Epithelial cell of esophagus (primary cell): ENCODE measurements around the gene DYRK2.

Experiments
- DNase-seq: peaks from one replicate; pipeline ENCODE4 v3.0.0; 2010; ENCODE audit warnings: low read depth
- H3K4me3 ChIP-seq: 2 replicates; pipeline ENCODE4 v1.5.1; 2011; ENCODE audit warnings: mild to moderate bottlenecking, low read length, control low read depth
- TF ChIP-seq, protein P1 (sequence below): IDR thresholded peaks from 2 replicates; pipeline ENCODE4 v1.5.1; 2011; ENCODE audit warnings: low read depth, mild to moderate bottlenecking, low read length, control low read depth, inconsistent platforms; ENCODE audit not compliant: insufficient read depth; ENCODE audit errors: missing control alignments

The DYRK2 gene

GRCh38 chr12:67630373-67631088, 18.0 kb upstream of the DYRK2 start:
- no peak overlapping the region for H3K4me3 ChIP-seq
- DNase-seq, result no peak
- TF ChIP-seq, protein P1, sequence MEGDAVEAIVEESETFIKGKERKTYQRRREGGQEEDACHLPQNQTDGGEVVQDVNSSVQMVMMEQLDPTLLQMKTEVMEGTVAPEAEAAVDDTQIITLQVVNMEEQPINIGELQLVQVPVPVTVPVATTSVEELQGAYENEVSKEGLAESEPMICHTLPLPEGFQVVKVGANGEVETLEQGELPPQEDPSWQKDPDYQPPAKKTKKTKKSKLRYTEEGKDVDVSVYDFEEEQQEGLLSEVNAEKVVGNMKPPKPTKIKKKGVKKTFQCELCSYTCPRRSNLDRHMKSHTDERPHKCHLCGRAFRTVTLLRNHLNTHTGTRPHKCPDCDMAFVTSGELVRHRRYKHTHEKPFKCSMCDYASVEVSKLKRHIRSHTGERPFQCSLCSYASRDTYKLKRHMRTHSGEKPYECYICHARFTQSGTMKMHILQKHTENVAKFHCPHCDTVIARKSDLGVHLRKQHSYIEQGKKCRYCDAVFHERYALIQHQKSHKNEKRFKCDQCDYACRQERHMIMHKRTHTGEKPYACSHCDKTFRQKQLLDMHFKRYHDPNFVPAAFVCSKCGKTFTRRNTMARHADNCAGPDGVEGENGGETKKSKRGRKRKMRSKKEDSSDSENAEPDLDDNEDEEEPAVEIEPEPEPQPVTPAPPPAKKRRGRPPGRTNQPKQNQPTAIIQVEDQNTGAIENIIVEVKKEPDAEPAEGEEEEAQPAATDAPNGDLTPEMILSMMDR, result no peak

DNA sequence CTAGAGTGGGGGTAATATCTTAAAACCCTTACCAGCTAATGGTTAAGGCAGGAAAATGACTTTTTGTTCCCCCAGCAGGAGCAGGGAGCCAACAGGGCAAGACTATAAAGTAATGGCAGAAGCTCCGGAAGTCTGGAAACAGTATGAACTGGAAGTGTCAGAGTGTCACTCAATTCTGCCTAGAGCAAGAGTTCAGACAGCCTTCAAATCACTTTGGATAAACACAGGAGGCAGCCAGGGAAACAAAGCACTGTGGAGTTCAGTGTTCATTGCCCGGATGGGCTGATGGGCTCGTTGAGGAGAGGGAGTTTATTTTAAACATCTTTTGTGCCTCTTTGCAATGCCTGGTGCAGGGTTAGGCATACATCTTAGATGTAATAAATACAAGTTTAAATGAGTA, 16.5 kb upstream of the DYRK2 start:
- TF ChIP-seq, protein P1, result no peak
- no peak overlapping the region for H3K4me3 ChIP-seq
- no peak for DNase-seq

DNA sequence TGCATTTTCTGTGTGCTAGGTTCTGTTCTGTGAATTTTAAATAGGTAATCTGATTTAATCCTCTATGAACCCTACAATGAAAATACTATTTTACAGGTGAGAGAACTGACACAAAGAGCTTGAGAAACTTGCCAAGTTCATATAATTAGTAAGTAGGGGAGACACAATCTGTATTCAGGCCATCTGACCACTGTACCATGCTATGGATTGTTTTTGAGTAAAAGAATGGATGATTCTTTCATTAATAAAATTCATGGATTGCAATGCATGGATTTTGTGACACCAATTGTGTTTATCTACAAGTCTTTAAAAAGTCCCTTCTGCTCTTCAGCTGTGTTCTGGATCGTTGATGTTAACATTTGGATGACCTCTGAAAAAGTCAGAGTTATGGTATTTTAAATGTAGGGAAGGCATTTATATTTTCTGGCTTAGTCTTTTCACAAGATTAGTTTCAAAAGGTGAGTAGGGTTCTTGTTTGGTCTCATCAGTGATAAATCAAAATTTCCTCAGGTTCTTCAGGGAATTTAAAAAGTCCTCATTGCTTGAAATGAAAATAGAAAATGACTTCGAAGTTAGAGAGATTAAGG, 15.4 kb upstream of the DYRK2 start:
- TF ChIP-seq, protein P1, result no peak
- no peak overlapping the region for H3K4me3 ChIP-seq
- no peak for DNase-seq

- DNase-seq, result no peak
- H3K4me3 ChIP-seq, result no peak overlapping the region
- TF ChIP-seq, protein P1, result no peak
These were observed 14.8 kb upstream of the DYRK2 start for GRCh38 chr12:67633708-67634107.

DNA sequence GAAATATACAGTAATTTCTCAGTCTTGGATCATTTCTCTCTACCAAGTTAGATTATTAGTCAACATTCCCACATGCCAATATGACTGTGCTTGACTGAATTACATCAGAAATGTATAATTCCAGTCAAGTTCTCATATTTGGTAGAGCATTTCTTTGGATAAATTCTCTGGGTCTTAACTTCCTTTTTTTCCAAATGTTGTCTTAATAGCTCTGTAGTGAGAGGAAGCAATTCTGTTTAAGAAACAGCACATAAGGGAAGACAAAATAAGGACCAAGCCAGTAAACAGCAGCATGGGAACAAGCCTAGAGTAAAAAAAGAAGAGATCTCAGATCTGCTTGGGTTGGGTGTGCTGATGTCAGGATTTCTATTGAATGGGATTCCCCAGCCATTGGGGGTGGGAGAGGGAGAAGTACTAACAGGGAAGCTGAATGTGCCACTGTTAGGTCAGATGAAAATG, 14.2 kb upstream of the DYRK2 start:
- no peak overlapping the region for H3K4me3 ChIP-seq
- DNase-seq, result no peak
- TF ChIP-seq, protein P1, result no peak

DNA sequence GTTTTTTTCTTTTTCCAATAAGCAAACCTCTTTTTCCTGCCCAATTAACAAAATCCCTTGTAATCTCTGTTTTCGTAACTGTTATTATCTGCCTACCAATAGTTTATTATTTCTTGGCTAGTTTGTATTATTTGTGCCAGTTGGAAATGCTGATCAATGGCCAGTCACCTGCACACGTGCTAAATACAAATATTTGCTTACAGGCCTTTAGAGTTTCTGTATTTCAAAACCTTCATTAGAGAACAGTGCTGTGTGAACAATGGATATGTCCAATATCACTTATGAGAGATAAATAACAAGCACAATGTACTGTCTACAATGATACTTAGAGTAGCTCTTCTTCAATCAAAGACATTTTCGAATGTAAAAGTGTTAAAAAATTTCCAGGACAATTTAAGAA, 10.8 kb upstream of the DYRK2 start:
- no peak for DNase-seq
- TF ChIP-seq, protein P1, result no peak
- no peak overlapping the region for H3K4me3 ChIP-seq

GRCh38 chr12:67638694-67639093, 9.9 kb upstream of the DYRK2 start:
- H3K4me3 ChIP-seq, result no peak overlapping the region
- no peak for DNase-seq
- TF ChIP-seq, protein P1, result no peak
